LNCAP (cell line): ENCODE data around the gene SLC26A4.

Source experiments
- CTCF ChIP-seq: fragments of 450-650 bp; IDR thresholded peaks from 2 replicates; pipeline ENCODE4 v1.5.1; 2017; ENCODE audit warnings: mild to moderate bottlenecking

Gene SLC26A4

GRCh38 chr7:107751113-107751512 is 90.5 kb downstream of the SLC26A4 start:
- TF ChIP-seq CTCF: no peak

GRCh38 chr7:107754642-107755041 is 94.0 kb downstream of the SLC26A4 start:
- TF ChIP-seq CTCF: no peak

GRCh38 chr7:107758667-107759066 is 98.0 kb downstream of the SLC26A4 start:
- TF ChIP-seq CTCF: no peak

- TF ChIP-seq CTCF: no peak
Measured at GRCh38 chr7:107767391-107767790, 106.8 kb downstream of the SLC26A4 start.
